C4-2B (cell line): ENCODE measurements around the gene EXPH5.

ENCODE experiments used
- ZFX ChIP-seq: fragments of 450-650 bp; IDR thresholded peaks from 2 replicates; pipeline ENCODE4 v1.6.1; 2017
- TF ChIP-seq, protein P1 (sequence below): fragments of 450-650 bp; conservative IDR thresholded peaks from 2 replicates; pipeline ENCODE4 v1.5.1; 2017; ENCODE audit warnings: mild to moderate bottlenecking

DNA sequence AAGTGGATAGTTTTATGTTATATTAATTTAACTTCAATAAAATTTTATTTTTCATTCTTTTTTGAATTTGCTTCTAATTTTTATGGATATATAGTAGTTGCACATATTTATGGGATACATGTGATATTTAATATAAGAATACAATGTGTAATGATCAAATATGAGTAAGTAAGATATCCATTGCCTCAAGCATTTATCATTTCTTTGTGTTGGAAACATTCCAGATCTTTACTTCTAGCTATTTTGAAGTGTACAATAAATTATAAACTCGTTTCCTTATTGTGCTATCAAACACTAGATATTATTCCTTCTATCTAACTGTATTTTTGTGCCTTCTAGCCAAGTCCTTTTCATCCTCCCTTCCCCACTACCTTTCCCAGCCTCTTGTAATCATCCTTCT, 17.0 kb downstream of the EXPH5 start:
- TF ChIP-seq, protein P1, sequence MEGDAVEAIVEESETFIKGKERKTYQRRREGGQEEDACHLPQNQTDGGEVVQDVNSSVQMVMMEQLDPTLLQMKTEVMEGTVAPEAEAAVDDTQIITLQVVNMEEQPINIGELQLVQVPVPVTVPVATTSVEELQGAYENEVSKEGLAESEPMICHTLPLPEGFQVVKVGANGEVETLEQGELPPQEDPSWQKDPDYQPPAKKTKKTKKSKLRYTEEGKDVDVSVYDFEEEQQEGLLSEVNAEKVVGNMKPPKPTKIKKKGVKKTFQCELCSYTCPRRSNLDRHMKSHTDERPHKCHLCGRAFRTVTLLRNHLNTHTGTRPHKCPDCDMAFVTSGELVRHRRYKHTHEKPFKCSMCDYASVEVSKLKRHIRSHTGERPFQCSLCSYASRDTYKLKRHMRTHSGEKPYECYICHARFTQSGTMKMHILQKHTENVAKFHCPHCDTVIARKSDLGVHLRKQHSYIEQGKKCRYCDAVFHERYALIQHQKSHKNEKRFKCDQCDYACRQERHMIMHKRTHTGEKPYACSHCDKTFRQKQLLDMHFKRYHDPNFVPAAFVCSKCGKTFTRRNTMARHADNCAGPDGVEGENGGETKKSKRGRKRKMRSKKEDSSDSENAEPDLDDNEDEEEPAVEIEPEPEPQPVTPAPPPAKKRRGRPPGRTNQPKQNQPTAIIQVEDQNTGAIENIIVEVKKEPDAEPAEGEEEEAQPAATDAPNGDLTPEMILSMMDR: no peak
- TF ChIP-seq ZFX: no peak
